AG09319 (cell line): ENCODE data around the gene DMD.
"Not testable (repeated sequence)": the region's sequence is repeated elsewhere in the genome, so short reads cannot be mapped to it uniquely, and the experiment has no call there.

ENCODE experiments used
- DNase-seq: peaks from one replicate; pipeline ENCODE4 v3.0.0-alpha.2; 2010; ENCODE audit warnings: low read depth; ENCODE audit errors: extremely low read depth
- CTCF ChIP-seq: IDR thresholded peaks from 2 replicates; pipeline ENCODE4 v1.5.1; 2011; ENCODE audit warnings: low read depth, mild to moderate bottlenecking, inconsistent platforms, low read length, moderate library complexity

Gene DMD

GRCh38 chrX:32280489-32280888 lies 930.9 kb downstream of the DMD start:
- DNase-seq = no peak
- no peak for TF ChIP-seq CTCF

- DNase-seq = no peak
- no peak for TF ChIP-seq CTCF
Measured at GRCh38 chrX:32276153-32276552, 935.2 kb downstream of the DMD start.

- TF ChIP-seq CTCF = no peak
- no peak for DNase-seq
Measured at GRCh38 chrX:32269866-32270265, 941.5 kb downstream of the DMD start.

DNA sequence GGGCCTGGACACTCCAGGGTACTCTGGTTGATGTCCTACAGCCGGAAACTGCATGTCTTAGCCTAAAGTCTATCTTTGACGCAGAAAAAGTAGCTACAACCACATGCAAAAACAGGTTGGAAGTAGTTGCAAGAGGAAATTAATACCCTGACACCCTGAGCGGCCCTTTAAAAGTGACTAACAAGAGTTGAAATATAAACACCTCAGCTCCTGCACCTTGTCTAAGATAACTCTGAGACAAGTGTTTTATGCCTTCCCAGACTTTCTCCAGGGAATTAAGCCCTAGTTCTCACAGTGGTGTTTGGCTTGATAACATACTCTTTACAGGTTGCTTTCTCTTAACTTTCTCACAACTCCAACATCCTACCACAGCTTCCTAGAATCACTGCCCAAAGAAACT lies 943.1 kb downstream of the DMD start:
- no peak for TF ChIP-seq CTCF
- no peak for DNase-seq

- no peak for DNase-seq
- no peak for TF ChIP-seq CTCF
Measured at GRCh38 chrX:32267796-32268195, 943.6 kb downstream of the DMD start.

GRCh38 chrX:32246675-32247074 lies 964.7 kb downstream of the DMD start:
- TF ChIP-seq CTCF = peak; percentile 1; the same call in 1 of the 2 replicates
- not testable (repeated sequence) for DNase-seq

GRCh38 chrX:32195611-32196010 lies 1015.7 kb downstream of the DMD start:
- TF ChIP-seq CTCF = no peak
- DNase-seq = no peak
